ENCODE results near the gene TINAGL1.

TINAGL1 gene

GRCh38 chr1:31551208-31551607 lies 25.1 kb upstream of the TINAGL1 start:
- H3K27me3 Mint-ChIP-seq = peaks cover 10% of the 10 kb centered on the region
- DNase-seq (ENCODE audit: low spot score in 2 of 2) (no peak), ATAC-seq (replicated peaks; ENCODE audit: extremely low read depth, poor library complexity, severe bottlenecking) (no peak)
- H3K9me3 Mint-ChIP-seq = no peaks in the 10 kb centered on the region
- no peak overlapping the region for H3K27ac Mint-ChIP-seq (ENCODE audit: low read depth)
- no peak overlapping the region for H3K4me3 Mint-ChIP-seq
- peaks cover 10% of the 10 kb centered on the region for H3K4me1 Mint-ChIP-seq
- no peaks in the 10 kb centered on the region for H3K36me3 Mint-ChIP-seq (ENCODE audit: insufficient read depth)

DNA sequence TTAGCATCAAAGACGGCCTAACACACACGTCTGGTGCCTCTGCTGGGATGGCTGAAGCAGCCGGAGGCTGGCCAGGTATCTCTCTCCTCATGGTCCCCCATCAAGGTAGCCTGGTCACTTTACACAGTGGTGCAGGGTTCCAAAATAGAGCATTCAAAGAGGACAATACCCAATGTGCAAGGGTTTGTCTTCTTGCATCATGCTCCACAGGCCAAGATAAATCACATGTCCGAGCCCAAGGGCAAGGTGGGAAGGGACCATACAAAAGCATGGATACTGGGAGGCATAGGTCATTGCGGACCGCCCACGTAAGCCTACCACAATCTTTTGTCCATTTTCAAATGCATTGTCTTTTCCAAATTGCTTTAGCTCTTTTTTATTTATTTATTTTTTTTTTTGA lies 23.8 kb upstream of the TINAGL1 start:
- H3K36me3 Mint-ChIP-seq (ENCODE audit: insufficient read depth) = no peaks in the 10 kb centered on the region
- peaks cover 10% of the 10 kb centered on the region for H3K4me1 Mint-ChIP-seq
- ATAC-seq (replicated peaks; ENCODE audit: extremely low read depth, poor library complexity, severe bottlenecking) (no peak), DNase-seq (ENCODE audit: low spot score in 2 of 2) (no peak)
- no peak overlapping the region for H3K4me3 Mint-ChIP-seq
- H3K27ac Mint-ChIP-seq (ENCODE audit: low read depth) = no peak overlapping the region
- H3K27me3 Mint-ChIP-seq = peaks cover 22% of the 10 kb centered on the region
- H3K9me3 Mint-ChIP-seq = no peaks in the 10 kb centered on the region

DNA sequence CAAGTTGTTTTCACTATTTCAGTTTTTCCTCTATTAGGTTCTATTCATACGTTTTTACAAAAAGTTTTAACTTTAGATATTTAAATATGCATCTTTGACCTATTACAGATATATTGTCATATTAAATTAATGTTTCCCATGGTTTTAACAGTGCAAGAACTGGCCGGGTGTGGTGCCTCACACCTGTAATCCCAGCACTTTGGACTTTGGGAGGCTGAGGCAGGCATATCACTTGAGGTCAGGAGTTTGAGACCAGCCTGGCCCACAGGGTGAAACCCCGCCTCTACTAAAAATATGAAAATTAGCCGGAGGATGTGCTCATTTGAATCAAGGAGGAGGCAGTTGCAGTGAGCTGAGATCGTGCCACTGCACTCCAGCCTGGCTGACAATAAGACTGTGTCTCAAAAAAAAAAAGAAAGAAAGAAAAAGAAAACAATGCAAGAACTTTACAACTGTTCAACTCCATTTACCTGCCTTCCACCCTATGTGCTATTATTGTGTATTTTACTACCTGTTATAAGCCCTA lies 19.8 kb upstream of the TINAGL1 start:
- no peak for ATAC-seq (replicated peaks; ENCODE audit: extremely low read depth, poor library complexity, severe bottlenecking)
- Mint-ChIP-seq H3K27ac (ENCODE audit: low read depth) (no peak overlapping the region), H3K27me3 (peaks cover 59% of the 10 kb centered on the region), H3K36me3 (ENCODE audit: insufficient read depth) (no peaks in the 10 kb centered on the region), H3K9me3 (no peaks in the 10 kb centered on the region), H3K4me1 (no peaks in the 10 kb centered on the region), H3K4me3 (no peak overlapping the region)
- no peak for DNase-seq (ENCODE audit: low spot score in 2 of 2)

DNA sequence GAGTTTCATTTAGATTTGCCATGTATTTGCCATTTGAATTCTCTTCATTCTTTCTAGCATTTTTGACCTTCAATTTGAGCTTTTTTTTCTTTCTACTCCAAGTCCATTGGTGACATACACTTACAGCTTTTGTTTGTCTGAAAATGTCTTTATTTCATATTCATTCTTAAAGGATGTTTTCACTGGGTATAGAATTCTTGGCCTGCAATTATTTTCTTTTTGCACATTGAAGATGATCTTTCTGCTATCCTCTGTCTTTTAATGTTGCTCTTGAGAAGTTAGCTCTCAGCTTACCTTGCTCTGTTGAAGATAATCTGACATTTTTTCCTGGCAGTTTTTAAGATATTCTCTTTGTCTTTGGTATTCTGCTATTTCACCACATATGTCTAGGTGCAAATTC lies 16.6 kb upstream of the TINAGL1 start:
- Mint-ChIP-seq H3K4me1 (no peaks in the 10 kb centered on the region), H3K9me3 (no peaks in the 10 kb centered on the region), H3K27ac (ENCODE audit: low read depth) (no peak overlapping the region), H3K4me3 (no peak overlapping the region), H3K27me3 (peaks cover 87% of the 10 kb centered on the region), H3K36me3 (ENCODE audit: insufficient read depth) (no peaks in the 10 kb centered on the region)
- ATAC-seq (replicated peaks; ENCODE audit: extremely low read depth, poor library complexity, severe bottlenecking) (no peak), DNase-seq (ENCODE audit: low spot score in 2 of 2) (no peak)

DNA sequence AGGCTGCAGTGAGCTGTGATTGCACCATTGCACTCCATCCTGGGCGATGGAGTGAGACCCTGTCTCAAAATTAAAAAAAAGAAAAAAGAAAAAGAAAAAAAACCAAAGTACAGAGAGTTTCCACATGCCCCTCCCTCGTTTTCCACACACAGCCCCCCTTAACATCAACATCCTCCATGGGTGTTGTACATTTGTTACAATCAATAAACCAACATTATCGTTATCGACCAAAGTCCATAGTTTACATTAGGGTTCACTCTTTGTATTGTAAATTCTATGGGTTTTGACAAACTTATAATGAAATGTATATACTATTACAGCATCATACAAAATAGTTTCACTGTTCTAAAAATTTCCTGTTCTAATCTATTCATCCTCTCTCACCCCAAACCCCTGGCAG lies 15.9 kb upstream of the TINAGL1 start:
- H3K4me3 Mint-ChIP-seq = no peak overlapping the region
- H3K27ac Mint-ChIP-seq (ENCODE audit: low read depth) = no peak overlapping the region
- H3K36me3 Mint-ChIP-seq (ENCODE audit: insufficient read depth) = no peaks in the 10 kb centered on the region
- peaks cover 92% of the 10 kb centered on the region for H3K27me3 Mint-ChIP-seq
- DNase-seq (ENCODE audit: low spot score in 2 of 2) = no peak
- ATAC-seq (replicated peaks; ENCODE audit: extremely low read depth, poor library complexity, severe bottlenecking) = no peak
- no peaks in the 10 kb centered on the region for H3K4me1 Mint-ChIP-seq
- H3K9me3 Mint-ChIP-seq = no peaks in the 10 kb centered on the region

DNA sequence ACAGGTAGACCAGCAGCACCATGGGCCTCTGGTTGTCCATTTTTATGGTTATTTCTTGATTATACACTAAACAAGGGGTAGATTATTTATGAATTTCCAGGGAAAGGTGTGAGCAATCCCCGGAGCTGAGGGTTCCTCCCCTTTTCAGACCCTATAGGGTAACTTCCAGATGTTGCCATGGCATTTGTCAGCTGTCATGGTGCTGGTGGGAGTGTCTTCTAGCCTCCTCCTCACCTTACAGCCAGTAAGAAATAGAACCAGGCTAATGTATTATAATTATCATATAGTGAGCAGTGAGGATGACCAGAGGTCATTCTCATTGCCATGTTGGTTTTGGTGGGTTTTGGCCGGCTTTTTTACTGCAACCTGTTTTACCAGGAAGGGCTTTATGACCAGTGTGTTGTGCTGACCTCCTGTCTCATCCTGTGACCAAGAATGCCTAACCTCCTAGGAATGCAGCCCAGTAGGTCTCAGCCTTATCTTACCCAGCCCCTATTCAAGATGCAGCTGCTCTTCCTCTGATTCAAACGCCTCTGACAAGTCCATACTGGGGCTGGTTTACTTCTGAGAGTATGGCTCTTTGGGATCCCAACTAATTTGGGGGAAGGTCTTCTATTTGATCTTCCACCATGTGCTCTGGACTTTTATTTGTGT lies 13.5 kb upstream of the TINAGL1 start:
- DNase-seq (ENCODE audit: low spot score in 2 of 2) = peak in 1 of 2 donors; percentile 4
- H3K27me3 Mint-ChIP-seq = peaks cover 89% of the 10 kb centered on the region
- H3K27ac Mint-ChIP-seq (ENCODE audit: low read depth) = no peak overlapping the region
- no peaks in the 10 kb centered on the region for H3K4me1 Mint-ChIP-seq
- no peaks in the 10 kb centered on the region for H3K36me3 Mint-ChIP-seq (ENCODE audit: insufficient read depth)
- no peaks in the 10 kb centered on the region for H3K9me3 Mint-ChIP-seq
- no peak overlapping the region for H3K4me3 Mint-ChIP-seq
- no peak for ATAC-seq (replicated peaks; ENCODE audit: extremely low read depth, poor library complexity, severe bottlenecking)

DNA sequence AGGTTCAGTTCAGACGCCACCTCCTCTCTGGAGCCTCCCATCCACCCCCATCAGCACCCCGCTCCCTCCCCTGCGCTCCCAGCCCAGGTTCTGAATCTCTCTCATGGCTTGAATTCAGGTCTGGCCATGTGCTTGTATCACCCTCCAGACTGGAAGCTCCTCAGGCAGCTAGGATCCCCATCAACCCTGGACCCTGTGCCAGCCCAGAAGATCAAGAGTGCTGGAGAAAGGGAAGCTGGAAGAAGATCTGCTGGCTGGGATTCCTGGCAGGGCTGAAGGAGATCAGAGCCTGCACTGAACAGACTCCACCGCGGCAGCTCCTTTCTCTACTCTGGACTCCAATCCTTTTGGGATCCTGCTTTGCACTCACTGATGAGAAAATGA lies 11.7 kb upstream of the TINAGL1 start:
- Mint-ChIP-seq H3K36me3 (ENCODE audit: insufficient read depth) (no peaks in the 10 kb centered on the region), H3K27me3 (peaks cover 89% of the 10 kb centered on the region), H3K4me1 (no peaks in the 10 kb centered on the region), H3K9me3 (no peaks in the 10 kb centered on the region), H3K27ac (ENCODE audit: low read depth) (no peak overlapping the region), H3K4me3 (no peak overlapping the region)
- DNase-seq (ENCODE audit: low spot score in 2 of 2) (no peak), ATAC-seq (replicated peaks; ENCODE audit: extremely low read depth, poor library complexity, severe bottlenecking) (no peak)

- no peaks in the 10 kb centered on the region for H3K9me3 Mint-ChIP-seq
- ATAC-seq (replicated peaks; ENCODE audit: extremely low read depth, poor library complexity, severe bottlenecking) = no peak
- H3K36me3 Mint-ChIP-seq (ENCODE audit: insufficient read depth) = no peaks in the 10 kb centered on the region
- H3K4me1 Mint-ChIP-seq = no peaks in the 10 kb centered on the region
- peaks cover 89% of the 10 kb centered on the region for H3K27me3 Mint-ChIP-seq
- no peak for DNase-seq (ENCODE audit: low spot score in 2 of 2)
- H3K4me3 Mint-ChIP-seq = no peak overlapping the region
- no peak overlapping the region for H3K27ac Mint-ChIP-seq (ENCODE audit: low read depth)
These were observed 8.3 kb upstream of the TINAGL1 start for GRCh38 chr1:31567956-31568570.

GRCh38 chr1:31568895-31569595 lies 7.3 kb upstream of the TINAGL1 start:
- no peak overlapping the region for H3K4me3 Mint-ChIP-seq
- H3K36me3 Mint-ChIP-seq (ENCODE audit: insufficient read depth) = no peaks in the 10 kb centered on the region
- H3K27me3 Mint-ChIP-seq = peaks cover 85% of the 10 kb centered on the region
- no peaks in the 10 kb centered on the region for H3K4me1 Mint-ChIP-seq
- no peak for ATAC-seq (replicated peaks; ENCODE audit: extremely low read depth, poor library complexity, severe bottlenecking)
- H3K9me3 Mint-ChIP-seq = no peaks in the 10 kb centered on the region
- H3K27ac Mint-ChIP-seq (ENCODE audit: low read depth) = no peak overlapping the region
- DNase-seq (ENCODE audit: low spot score in 2 of 2) = no peak

DNA sequence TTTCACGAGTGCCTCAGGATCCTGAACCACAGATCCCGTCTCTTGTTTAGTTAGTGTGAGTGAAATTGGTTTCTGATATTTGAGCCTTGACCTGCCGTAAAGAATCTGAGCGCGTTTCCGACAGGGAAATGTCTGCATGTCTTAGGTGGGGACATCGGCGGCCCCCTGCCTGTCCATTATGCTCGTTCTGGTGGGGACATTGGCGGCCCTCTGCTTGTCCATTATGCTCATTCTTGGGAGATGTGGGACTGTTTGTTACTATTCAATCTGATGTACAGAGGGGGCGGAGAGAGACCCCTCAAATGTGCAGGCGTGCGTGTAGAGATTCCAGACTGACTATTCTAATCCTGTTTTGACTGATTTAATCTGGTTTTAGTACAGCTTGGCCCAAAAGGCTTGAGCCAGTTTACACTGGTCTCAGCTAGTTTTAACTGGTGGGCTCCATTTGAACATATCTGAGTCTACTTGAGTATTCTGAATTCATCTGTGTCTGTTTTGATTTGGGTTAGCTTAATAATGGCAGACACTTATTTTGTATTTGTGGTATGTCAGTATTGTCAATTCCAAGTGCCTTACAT lies 6.6 kb upstream of the TINAGL1 start:
- no peak overlapping the region for H3K27ac Mint-ChIP-seq (ENCODE audit: low read depth)
- H3K27me3 Mint-ChIP-seq = peaks cover 79% of the 10 kb centered on the region

GRCh38 chr1:31570228-31570627 lies 6.1 kb upstream of the TINAGL1 start:
- Mint-ChIP-seq H3K36me3 (ENCODE audit: insufficient read depth) (no peaks in the 10 kb centered on the region), H3K4me1 (no peaks in the 10 kb centered on the region), H3K4me3 (no peak overlapping the region), H3K27me3 (peaks cover 74% of the 10 kb centered on the region), H3K9me3 (no peaks in the 10 kb centered on the region), H3K27ac (ENCODE audit: low read depth) (no peak overlapping the region)
- no peak for ATAC-seq (replicated peaks; ENCODE audit: extremely low read depth, poor library complexity, severe bottlenecking)
- no peak for DNase-seq (ENCODE audit: low spot score in 2 of 2)

More for the DNA sequence above, 6.6 kb upstream of the TINAGL1 start:
- ATAC-seq (replicated peaks; ENCODE audit: extremely low read depth, poor library complexity, severe bottlenecking) (no peak), DNase-seq (ENCODE audit: low spot score in 2 of 2) (no peak)
- no peaks in the 10 kb centered on the region for H3K9me3 Mint-ChIP-seq
- no peak overlapping the region for H3K4me3 Mint-ChIP-seq
- no peaks in the 10 kb centered on the region for H3K4me1 Mint-ChIP-seq
- H3K36me3 Mint-ChIP-seq (ENCODE audit: insufficient read depth) = no peaks in the 10 kb centered on the region

GRCh38 chr1:31570906-31571305 lies 5.4 kb upstream of the TINAGL1 start:
- Mint-ChIP-seq H3K36me3 (ENCODE audit: insufficient read depth) (no peaks in the 10 kb centered on the region), H3K4me3 (no peak overlapping the region), H3K27ac (ENCODE audit: low read depth) (no peak overlapping the region), H3K27me3 (peaks cover 67% of the 10 kb centered on the region), H3K4me1 (no peaks in the 10 kb centered on the region), H3K9me3 (no peaks in the 10 kb centered on the region)
- ATAC-seq (replicated peaks; ENCODE audit: extremely low read depth, poor library complexity, severe bottlenecking) (no peak), DNase-seq (ENCODE audit: low spot score in 2 of 2) (no peak)
